ENCODE measurements around the gene HES4.
"Not testable (repeated sequence)": the region's sequence is repeated elsewhere in the genome, so short reads cannot be mapped to it uniquely, and the experiment has no call there.

The HES4 gene

DNA sequence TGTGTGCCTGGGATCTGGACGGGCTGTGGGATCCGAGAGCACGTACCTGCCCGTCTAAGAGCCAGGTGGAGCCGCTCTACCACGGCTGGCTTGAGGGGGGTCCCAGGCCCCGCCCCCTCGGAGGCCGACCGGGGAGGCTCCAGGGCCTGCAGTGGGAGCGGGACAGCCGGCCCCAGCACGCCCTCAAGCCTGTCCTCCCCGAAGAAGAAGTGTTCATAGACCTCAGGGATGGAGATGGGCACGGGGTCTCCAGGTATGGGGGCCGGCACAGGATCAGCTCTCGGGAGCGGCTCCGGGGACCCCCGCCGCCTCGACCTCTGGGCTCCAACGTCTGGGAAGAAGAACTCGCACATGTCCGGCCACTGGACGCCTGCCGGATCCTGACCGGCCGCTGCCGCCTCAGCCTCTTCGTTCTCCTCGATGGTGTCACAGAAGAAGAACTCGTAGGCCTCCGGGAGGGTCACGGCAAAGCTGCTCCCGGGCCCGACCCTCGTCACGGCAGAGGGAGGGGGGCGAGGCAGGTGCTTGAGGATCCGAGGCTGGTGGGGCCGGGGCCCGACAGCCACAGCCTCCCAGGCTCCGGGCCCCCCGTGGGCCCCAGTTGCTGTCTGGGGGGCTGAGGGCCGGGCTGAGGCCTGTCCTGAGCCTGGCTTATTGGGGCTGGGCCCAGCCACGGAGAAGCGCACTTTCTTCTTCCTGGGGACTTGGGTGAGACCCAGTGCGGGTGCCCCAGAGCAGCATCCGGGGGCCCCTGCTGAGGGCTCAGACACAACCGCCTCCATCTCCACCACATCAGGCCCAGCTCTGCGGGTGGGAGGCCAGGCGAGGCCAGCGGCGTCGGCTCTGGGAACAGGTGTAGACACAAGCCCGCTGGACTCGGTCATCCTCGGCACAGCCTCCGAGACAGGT, 20.8 kb downstream of the HES4 start:
- Histone ChIP-seq H3K79me2 (ENCODE audit: insufficient read depth, low read length) (no peaks in the 10 kb centered on the region), H3K4me2 (ENCODE audit: low read length) (no peak overlapping the region), H3K27ac (ENCODE audit: low read depth, low read length, poor library complexity, severe bottlenecking) (no peak overlapping the region), H2AFZ (ENCODE audit: low read length) (no peak overlapping the region), H3K4me3 (ENCODE audit: low read depth, low read length, poor library complexity, severe bottlenecking) (no peak overlapping the region), H3K9me3 (ENCODE audit: low read length) (no peaks in the 10 kb centered on the region), H3K27me3 (ENCODE audit: insufficient read depth, low read length) (peaks cover 6% of the 10 kb centered on the region; the same call in 1 of the 2 replicates), H3K9ac (ENCODE audit: low read length) (no peak overlapping the region), H3K4me1 (ENCODE audit: insufficient read depth, low read length, severe bottlenecking) (peaks cover 7% of the 10 kb centered on the region), H4K20me1 (ENCODE audit: insufficient read depth, low read length) (no peaks in the 10 kb centered on the region), H3F3A (ENCODE audit: insufficient read depth, low read length) (no peaks in the 10 kb centered on the region), H3K36me3 (ENCODE audit: insufficient read depth, low read length) (no peaks in the 10 kb centered on the region), H3K9me2 (ENCODE audit: low read depth, low read length) (no peaks in the 10 kb centered on the region)
- TF ChIP-seq EZH2 (IDR thresholded peaks at IDR 0.05; ENCODE audit: borderline replicate concordance, low read length): no peak
- TF ChIP-seq, protein P1, sequence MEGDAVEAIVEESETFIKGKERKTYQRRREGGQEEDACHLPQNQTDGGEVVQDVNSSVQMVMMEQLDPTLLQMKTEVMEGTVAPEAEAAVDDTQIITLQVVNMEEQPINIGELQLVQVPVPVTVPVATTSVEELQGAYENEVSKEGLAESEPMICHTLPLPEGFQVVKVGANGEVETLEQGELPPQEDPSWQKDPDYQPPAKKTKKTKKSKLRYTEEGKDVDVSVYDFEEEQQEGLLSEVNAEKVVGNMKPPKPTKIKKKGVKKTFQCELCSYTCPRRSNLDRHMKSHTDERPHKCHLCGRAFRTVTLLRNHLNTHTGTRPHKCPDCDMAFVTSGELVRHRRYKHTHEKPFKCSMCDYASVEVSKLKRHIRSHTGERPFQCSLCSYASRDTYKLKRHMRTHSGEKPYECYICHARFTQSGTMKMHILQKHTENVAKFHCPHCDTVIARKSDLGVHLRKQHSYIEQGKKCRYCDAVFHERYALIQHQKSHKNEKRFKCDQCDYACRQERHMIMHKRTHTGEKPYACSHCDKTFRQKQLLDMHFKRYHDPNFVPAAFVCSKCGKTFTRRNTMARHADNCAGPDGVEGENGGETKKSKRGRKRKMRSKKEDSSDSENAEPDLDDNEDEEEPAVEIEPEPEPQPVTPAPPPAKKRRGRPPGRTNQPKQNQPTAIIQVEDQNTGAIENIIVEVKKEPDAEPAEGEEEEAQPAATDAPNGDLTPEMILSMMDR (IDR thresholded peaks at IDR 0.05; ENCODE audit: low read length): no peak

DNA sequence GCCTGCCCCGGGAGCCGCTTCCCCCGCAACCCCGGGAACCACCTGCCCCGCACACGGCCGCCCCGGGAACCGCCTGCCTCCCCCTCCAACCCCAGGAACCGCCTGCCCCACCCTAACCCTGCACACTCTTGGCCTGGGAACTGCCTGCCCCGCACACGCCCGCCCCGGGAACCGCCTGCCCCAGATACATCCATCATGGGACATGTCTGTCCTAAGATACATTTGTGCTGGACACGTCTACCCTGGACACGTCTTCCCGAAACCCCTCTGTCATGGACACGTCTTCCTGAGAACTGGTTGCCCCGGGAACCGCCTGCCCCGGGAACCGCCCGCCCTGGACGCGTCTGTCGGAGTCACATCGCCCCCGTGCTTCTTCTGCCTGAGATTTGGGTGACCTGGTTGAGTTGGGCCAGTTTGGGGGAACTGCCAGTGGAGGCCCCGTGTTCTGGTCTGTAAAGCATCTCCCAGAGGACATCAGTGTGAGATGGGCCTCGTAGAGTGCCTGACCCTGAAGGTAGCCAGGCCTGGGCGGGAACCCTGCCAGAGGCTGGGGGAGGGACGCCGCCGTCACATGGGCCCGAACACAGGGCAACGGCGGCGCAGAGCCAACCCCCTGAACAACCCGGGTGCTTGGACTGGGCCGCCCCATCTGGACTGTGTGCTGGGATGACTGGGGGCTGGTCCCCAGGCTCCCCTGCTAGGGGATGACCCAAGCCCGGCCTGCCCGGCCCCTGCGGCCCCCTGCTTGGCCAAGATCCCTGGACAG, 21.6 kb downstream of the HES4 start:
- no peaks in the 10 kb centered on the region for H3F3A ChIP-seq (ENCODE audit: insufficient read depth, low read length)
- H3K4me2 ChIP-seq (ENCODE audit: low read length): no peak overlapping the region
- TF ChIP-seq, protein P1 (IDR thresholded peaks at IDR 0.05; ENCODE audit: low read length): no peak
- TF ChIP-seq EZH2 (IDR thresholded peaks at IDR 0.05; ENCODE audit: borderline replicate concordance, low read length): no peak
- H3K79me2 ChIP-seq (ENCODE audit: insufficient read depth, low read length): no peaks in the 10 kb centered on the region
- no peak overlapping the region for H3K4me3 ChIP-seq (ENCODE audit: low read depth, low read length, poor library complexity, severe bottlenecking)
- H2AFZ ChIP-seq (ENCODE audit: low read length): no peak overlapping the region
- H4K20me1 ChIP-seq (ENCODE audit: insufficient read depth, low read length): no peaks in the 10 kb centered on the region
- H3K9me3 ChIP-seq (ENCODE audit: low read length): no peaks in the 10 kb centered on the region
- no peak overlapping the region for H3K9ac ChIP-seq (ENCODE audit: low read length)
- no peaks in the 10 kb centered on the region for H3K9me2 ChIP-seq (ENCODE audit: low read depth, low read length)
- peaks cover 7% of the 10 kb centered on the region for H3K4me1 ChIP-seq (ENCODE audit: insufficient read depth, low read length, severe bottlenecking)
- no peaks in the 10 kb centered on the region for H3K36me3 ChIP-seq (ENCODE audit: insufficient read depth, low read length)
- no peak overlapping the region for H3K27ac ChIP-seq (ENCODE audit: low read depth, low read length, poor library complexity, severe bottlenecking)
- H3K27me3 ChIP-seq (ENCODE audit: insufficient read depth, low read length): peaks cover 6% of the 10 kb centered on the region; the same call in 1 of the 2 replicates

DNA sequence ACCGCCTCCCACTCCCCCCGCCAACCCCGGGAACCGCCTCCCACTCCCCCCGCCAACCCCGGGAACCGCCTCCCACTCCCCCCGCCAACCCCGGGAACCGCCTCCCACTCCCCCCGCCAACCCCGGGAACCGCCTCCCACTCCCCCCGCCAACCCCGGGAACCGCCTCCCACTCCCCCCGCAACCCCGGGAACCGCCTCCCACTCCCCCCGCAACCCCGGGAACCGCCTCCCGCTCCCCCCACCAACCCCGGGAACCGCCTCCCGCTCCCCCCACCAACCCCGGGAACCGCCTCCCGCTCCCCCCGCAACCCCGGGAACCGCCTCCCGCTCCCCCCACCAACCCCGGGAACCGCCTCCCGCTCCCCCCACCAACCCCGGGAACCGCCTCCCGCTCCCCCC, 23.1 kb downstream of the HES4 start:
- not testable (repeated sequence) for H3K79me2 ChIP-seq (ENCODE audit: insufficient read depth, low read length); H3K9me2 ChIP-seq (ENCODE audit: low read depth, low read length); H2AFZ ChIP-seq (ENCODE audit: low read length); H3K4me3 ChIP-seq (ENCODE audit: low read depth, low read length, poor library complexity, severe bottlenecking); H3K9ac ChIP-seq (ENCODE audit: low read length); H4K20me1 ChIP-seq (ENCODE audit: insufficient read depth, low read length); H3K9me3 ChIP-seq (ENCODE audit: low read length); H3K27me3 ChIP-seq (ENCODE audit: insufficient read depth, low read length); H3F3A ChIP-seq (ENCODE audit: insufficient read depth, low read length); H3K36me3 ChIP-seq (ENCODE audit: insufficient read depth, low read length); H3K4me2 ChIP-seq (ENCODE audit: low read length); H3K27ac ChIP-seq (ENCODE audit: low read depth, low read length, poor library complexity, severe bottlenecking); H3K4me1 ChIP-seq (ENCODE audit: insufficient read depth, low read length, severe bottlenecking)

Data from OCI-LY1 (cell line).